ENCODE results near the gene EEF1A2.

DNA sequence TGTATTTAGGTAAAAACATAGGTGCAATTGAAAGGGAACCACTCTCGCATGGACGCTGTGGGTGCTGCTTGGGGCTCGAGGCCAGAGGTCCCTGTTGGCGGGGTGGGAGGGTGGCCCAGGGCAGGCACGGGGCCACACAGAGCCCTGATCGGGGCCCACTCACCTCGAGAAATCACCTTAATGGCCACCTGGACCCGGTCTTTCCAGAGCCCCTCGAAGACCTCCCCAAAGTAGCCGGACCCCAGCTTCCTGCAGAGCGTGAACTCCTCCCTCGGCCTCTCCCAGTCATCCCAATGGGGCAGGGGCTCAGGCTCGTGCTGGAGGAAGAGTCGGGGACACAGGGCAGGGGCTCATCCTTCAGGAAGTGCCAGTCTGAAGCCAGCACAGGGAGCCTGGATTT lies 34.5 kb upstream of the EEF1A2 start:
- TF ChIP-seq, protein P1, sequence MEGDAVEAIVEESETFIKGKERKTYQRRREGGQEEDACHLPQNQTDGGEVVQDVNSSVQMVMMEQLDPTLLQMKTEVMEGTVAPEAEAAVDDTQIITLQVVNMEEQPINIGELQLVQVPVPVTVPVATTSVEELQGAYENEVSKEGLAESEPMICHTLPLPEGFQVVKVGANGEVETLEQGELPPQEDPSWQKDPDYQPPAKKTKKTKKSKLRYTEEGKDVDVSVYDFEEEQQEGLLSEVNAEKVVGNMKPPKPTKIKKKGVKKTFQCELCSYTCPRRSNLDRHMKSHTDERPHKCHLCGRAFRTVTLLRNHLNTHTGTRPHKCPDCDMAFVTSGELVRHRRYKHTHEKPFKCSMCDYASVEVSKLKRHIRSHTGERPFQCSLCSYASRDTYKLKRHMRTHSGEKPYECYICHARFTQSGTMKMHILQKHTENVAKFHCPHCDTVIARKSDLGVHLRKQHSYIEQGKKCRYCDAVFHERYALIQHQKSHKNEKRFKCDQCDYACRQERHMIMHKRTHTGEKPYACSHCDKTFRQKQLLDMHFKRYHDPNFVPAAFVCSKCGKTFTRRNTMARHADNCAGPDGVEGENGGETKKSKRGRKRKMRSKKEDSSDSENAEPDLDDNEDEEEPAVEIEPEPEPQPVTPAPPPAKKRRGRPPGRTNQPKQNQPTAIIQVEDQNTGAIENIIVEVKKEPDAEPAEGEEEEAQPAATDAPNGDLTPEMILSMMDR (conservative IDR thresholded peaks at IDR 0.05; ENCODE audit: low read depth in 2 of 2) = no peak
- TF ChIP-seq EZH2 (IDR thresholded peaks at IDR 0.05; ENCODE audit: low read depth, unreplicated experiment) = no peak
- TF ChIP-seq CREB1 (CRISPR knock-in tag; IDR thresholded peaks at IDR 0.05; ENCODE audit: low read depth) = no peak
- no peak for TF ChIP-seq POLR2AphosphoS5 (IDR thresholded peaks at IDR 0.05; ENCODE audit: low read depth)

Data from GM23338 (cell line).